K562 (cell line): Measurements from ENCODE around the gene NEK1. TPM values are rescaled to one million over a fixed set of nuclear protein-coding genes. Genes with fewer than 3 reads are reported as not detected.
A peak's percentile ranks its signal among the peaks of the same experiment; 100 is the strongest.

Experiments used
- ATAC-seq: fragments of 200-7000 bp; cut with Tn5 transposase; 3 replicates; pipeline ENCODE4 v1.9.1; 2020; ENCODE audit warnings: moderate library complexity
- BruUV-seq: library from RNA; stranded (reverse); fragments of 400-500 nt; replicated peaks from 2 replicates; lab custom pipeline; 2021; lab: Mats Ljungman, UMichigan
- CTCF ChIA-PET: fragments of 300-600 bp; formaldehyde crosslinking; extraction: SDS; loops from one replicate; lab custom pipeline; 2021; ENCODE audit warnings: low intra/inter-chr PET ratio; lab: Yijun Ruan, JAX
- POLR2A ChIA-PET: fragments of 300-600, 350-650 bp; sonication (Branson Sonifier 250); formaldehyde crosslinking; extraction: SDS; loops from one replicate; lab custom pipeline; 2021; ENCODE audit warnings: antibody characterized with exemption, inconsistent platforms; lab: Yijun Ruan, JAX
- DNase-seq, 4 experiments: peaks; one replicate each; pipeline versions ENCODE4 v3.0.0 to v3.0.0-alpha.2; 2011 to 2018; ENCODE audit warnings: low spot score in 3 of 4, mixed read lengths in 3 of 4; ENCODE audit errors: extremely low read depth in 1 of 4
- FAIRE-seq: peaks from 2 replicates; lab custom pipeline; 2011; peaks lifted over from hg19 to GRCh38; lab: Jason Lieb, UNC
- H2AFZ ChIP-seq: 2 replicates; pipeline ENCODE4 v1.6.0; 2011; ENCODE audit warnings: low read depth, low read length, control low read depth, inconsistent platforms
- H3K27ac ChIP-seq: fragments of 200-600 bp; 3 replicates; pipeline ENCODE4 v1.8.0; 2011; ENCODE audit warnings: low read depth, mild to moderate bottlenecking, control low read depth, inconsistent platforms, low read length, moderate library complexity, mixed read lengths; ENCODE audit errors: extremely low read depth
- H3K27me3 ChIP-seq, 2 experiments: fragments of 300-600 bp in 1 of 2; 2 replicates in 1 of 2; 3 replicates in 1 of 2; pipeline versions ENCODE4 v1.6.0 to v1.8.0; 2011; ENCODE audit warnings: inconsistent platforms in 2 of 2, low read length in 2 of 2, mild to moderate bottlenecking in 1 of 2, mixed read lengths in 1 of 2, moderate library complexity in 1 of 2; ENCODE audit not compliant: control insufficient read depth in 2 of 2, insufficient read depth in 2 of 2
- H3K36me3 ChIP-seq: fragments of 300-600 bp; 3 replicates; pipeline ENCODE4 v1.8.0; 2011; ENCODE audit warnings: mild to moderate bottlenecking, low read length, inconsistent platforms; ENCODE audit not compliant: control insufficient read depth, insufficient read depth
- H3K4me1 ChIP-seq, 2 experiments: fragments of 200-600 bp in 1 of 2; replicated peaks in 1 of 2; 2 replicates in 1 of 2; 3 replicates in 1 of 2; pipeline versions ENCODE4 v1.5.1 to v1.8.0; 2011; ENCODE audit warnings: inconsistent platforms in 2 of 2, low read length in 2 of 2, mild to moderate bottlenecking in 1 of 2, mixed read lengths in 1 of 2, moderate library complexity in 1 of 2; ENCODE audit not compliant: control insufficient read depth in 2 of 2, insufficient read depth in 2 of 2
- H3K4me2 ChIP-seq: 2 replicates; pipeline ENCODE4 v1.6.1; 2011; ENCODE audit warnings: low read length, control low read depth, inconsistent platforms, mixed read lengths; ENCODE audit not compliant: insufficient read depth
- H3K4me3 ChIP-seq: fragments of 200-600 bp; sonication (generic), shearing (Covaris generic); 2 replicates; pipeline ENCODE4 v1.5.1; 2016; ENCODE audit warnings: control low read depth, inconsistent platforms
- H3K79me2 ChIP-seq: fragments of 200-600 bp; 3 replicates; pipeline ENCODE4 v1.8.0; 2011; ENCODE audit warnings: low read length, inconsistent platforms; ENCODE audit not compliant: control insufficient read depth, insufficient read depth
- H3K9ac ChIP-seq, 2 experiments: 2 replicates each; pipeline versions ENCODE4 v1.6.0 to v1.6.1; 2011; ENCODE audit warnings: low read depth in 2 of 2, low read length in 2 of 2, control low read depth in 1 of 2, inconsistent platforms in 1 of 2, mild to moderate bottlenecking in 1 of 2, mixed read lengths in 1 of 2; ENCODE audit not compliant: insufficient read depth in 1 of 2
- H3K9me1 ChIP-seq: one replicate; pipeline ENCODE4 v1.6.0; 2011; ENCODE audit warnings: inconsistent platforms, mild to moderate bottlenecking, low read length, moderate library complexity; ENCODE audit not compliant: control insufficient read depth, insufficient read depth
- H3K9me3 ChIP-seq: replicated peaks from 2 replicates; pipeline ENCODE4 v1.5.1; 2011; ENCODE audit warnings: low read depth, low read length, inconsistent platforms; ENCODE audit not compliant: control insufficient read depth, insufficient read depth
- H4K20me1 ChIP-seq: replicated peaks from 2 replicates; pipeline ENCODE4 v1.6.1; 2011; ENCODE audit warnings: low read length, inconsistent platforms, mixed read lengths; ENCODE audit not compliant: control insufficient read depth, insufficient read depth
- BACH1 ChIP-seq: fragments of 200-800 bp; sonication (Bioruptor generic); IDR thresholded peaks from 2 replicates; pipeline ENCODE4 v1.6.1; 2016; ENCODE audit warnings: missing genetic modification characterization, missing compliant biosample characterization
- CEBPB ChIP-seq: fragments of 450-650 bp; IDR thresholded peaks from 2 replicates; pipeline ENCODE4 v1.6.1; 2016; ENCODE audit warnings: missing genetic modification characterization, missing compliant biosample characterization
- FOXK2 ChIP-seq, 2 experiments: fragments of 450-650 bp; IDR thresholded peaks in 1 of 2; conservative IDR thresholded peaks in 1 of 2; 2 replicates each; pipeline ENCODE4 v1.6.1; 2016; ENCODE audit warnings: low read depth in 2 of 2, mild to moderate bottlenecking in 1 of 2
- KAT8 ChIP-seq: fragments of 450-650 bp; IDR thresholded peaks from 2 replicates; pipeline ENCODE4 v1.6.1; 2016; ENCODE audit warnings: low read depth, mild to moderate bottlenecking
- NR2C1 ChIP-seq, 2 experiments: fragments of 450-650 bp; IDR thresholded peaks; 2 replicates each; pipeline ENCODE4 v1.6.1; 2017; ENCODE audit warnings: mild to moderate bottlenecking in 2 of 2, antibody characterized with exemption in 1 of 2, inconsistent platforms in 1 of 2, missing compliant biosample characterization in 1 of 2, missing genetic modification characterization in 1 of 2
- PHF8 ChIP-seq: fragments of 200-600 bp; sonication (generic); IDR thresholded peaks from 2 replicates; pipeline ENCODE4 v1.6.1; 2012; ENCODE audit warnings: mixed run types, mild to moderate bottlenecking, inconsistent platforms, low read length, moderate library complexity, borderline replicate concordance
- ZFPM2 ChIP-seq: fragments of 250-450 bp; sonication (Bioruptor Pico); IDR thresholded peaks from 2 replicates; pipeline ENCODE4 v1.5.1; 2022; ENCODE audit warnings: mild to moderate bottlenecking
- ZNF445 ChIP-seq: fragments of 250-450 bp; sonication (Bioruptor Pico); IDR thresholded peaks from 2 replicates; pipeline ENCODE4 v1.4.0; 2020; ENCODE audit warnings: low read depth, mild to moderate bottlenecking, moderate library complexity
- ZNF699 ChIP-seq: fragments of 250-450 bp; sonication (Bioruptor Pico); IDR thresholded peaks from 2 replicates; pipeline ENCODE4 v1.8.0; 2021; ENCODE audit warnings: mild to moderate bottlenecking, moderate library complexity; ENCODE audit not compliant: insufficient replicate concordance
- WGBS: fragments of 100-300 bp; shearing (Covaris generic); methylation state at CpG from one replicate; pipeline ENCODE4 v1.1.6; 2016; ENCODE audit warnings: low coverage, mixed read lengths; ENCODE audit not compliant: insufficient coverage; ENCODE audit errors: missing lambda C conversion rate; 5-methylcytosine and 5-hydroxymethylcytosine counted together
- in situ Hi-C: fragments of 300-500 bp; cut with MboI; formaldehyde crosslinking; loops from 4 replicates; pipeline ENCODE4 v1.15.0; 2018; ENCODE audit warnings: inconsistent platforms, mixed read lengths
- intact Hi-C: fragments of 100-400 bp; cut with micrococcal nuclease; formaldehyde crosslinking; loops from 2 replicates; pipeline ENCODE4 v1.14.2; 2022
- polyA plus RNA-seq, 8 experiments: library from polyadenylated mRNA; depleted of rRNA in 4 of 8; stranded (reverse) in 5 of 8; unstranded in 3 of 8; fragments of >200 nt; fragmentation: Nextera tagmentation in 2 of 8; fragmentation: Illumina TruSeq in 1 of 8; extraction: Ambion mirVana in 2 of 8; extraction: Trizol in 1 of 8; gene quantifications; 2 replicates each; pipeline versions ENCODE4 v1.2.1 to v1.2.3, GENCODE V29; 2011 to 2014; ENCODE audit warnings: inconsistent platforms in 1 of 8, missing spikeins in 1 of 8
- total RNA-seq, 7 experiments: library from RNA; depleted of rRNA in 6 of 7; stranded (reverse); fragments of >200 nt in 6 of 7; fragmentation: Illumina TruSeq in 2 of 7; extraction: Trizol in 2 of 7; gene quantifications; 2 replicates each; pipeline versions ENCODE4 v1.2.1 to v1.2.3, GENCODE V29; 2011 to 2021; ENCODE audit warnings: low replicate concordance in 1 of 7
- TF ChIP-seq, protein P1 (sequence below): fragments of 450-650 bp; IDR thresholded peaks from 2 replicates; pipeline ENCODE4 v1.6.1; 2018; ENCODE audit warnings: mild to moderate bottlenecking, low read depth; ENCODE audit not compliant: partially characterized antibody
- TF ChIP-seq, protein P2 (sequence below), 2 experiments: IDR thresholded peaks in 1 of 2; conservative IDR thresholded peaks in 1 of 2; 2 replicates each; pipeline ENCODE4 v1.6.1; 2016; ENCODE audit warnings: low read depth in 2 of 2, mild to moderate bottlenecking in 1 of 2, missing compliant biosample characterization in 1 of 2, missing genetic modification characterization in 1 of 2, moderate library complexity in 1 of 2
- TF ChIP-seq, protein P3 (sequence below): fragments of 250-450 bp; sonication (Bioruptor Pico); IDR thresholded peaks from 2 replicates; pipeline ENCODE4 v1.5.0; 2020; ENCODE audit warnings: mild to moderate bottlenecking, borderline replicate concordance

Gene NEK1
- total and polyA plus RNA-seq, 9 of the 15 experiments (the other 6 are each of a cell fraction or from before 2014, with no cell fraction given), result 6.2 to 15.7 (median 10.3) TPM

DNA sequence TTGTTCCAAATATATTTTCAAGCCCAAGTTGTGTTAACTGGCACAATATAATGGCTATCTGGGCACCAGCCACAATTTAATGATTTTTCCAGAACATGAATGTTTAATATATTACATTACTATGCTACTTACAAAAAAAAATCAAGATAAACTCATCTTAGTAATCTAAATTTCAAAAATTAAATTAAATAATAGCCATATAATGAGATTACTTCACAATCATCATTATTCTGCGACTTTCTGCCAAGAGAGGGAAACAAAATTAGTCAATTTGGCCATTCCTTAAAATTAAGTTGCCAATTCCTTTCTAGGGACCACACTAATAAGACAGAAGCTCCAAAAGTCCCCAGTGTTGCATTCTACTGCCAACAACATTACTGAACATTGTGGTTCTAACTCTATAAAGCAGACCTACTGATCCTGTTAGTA is 7.5 kb downstream of the NEK1 start (continued):
- TF ChIP-seq BACH1 (tag), result peak; percentile 54; the same call in 1 of the 2 replicates
- TF ChIP-seq PHF8, result no peak
- no peak for TF ChIP-seq ZFPM2 (CRISPR knock-in tag)
- TF ChIP-seq, protein P1, sequence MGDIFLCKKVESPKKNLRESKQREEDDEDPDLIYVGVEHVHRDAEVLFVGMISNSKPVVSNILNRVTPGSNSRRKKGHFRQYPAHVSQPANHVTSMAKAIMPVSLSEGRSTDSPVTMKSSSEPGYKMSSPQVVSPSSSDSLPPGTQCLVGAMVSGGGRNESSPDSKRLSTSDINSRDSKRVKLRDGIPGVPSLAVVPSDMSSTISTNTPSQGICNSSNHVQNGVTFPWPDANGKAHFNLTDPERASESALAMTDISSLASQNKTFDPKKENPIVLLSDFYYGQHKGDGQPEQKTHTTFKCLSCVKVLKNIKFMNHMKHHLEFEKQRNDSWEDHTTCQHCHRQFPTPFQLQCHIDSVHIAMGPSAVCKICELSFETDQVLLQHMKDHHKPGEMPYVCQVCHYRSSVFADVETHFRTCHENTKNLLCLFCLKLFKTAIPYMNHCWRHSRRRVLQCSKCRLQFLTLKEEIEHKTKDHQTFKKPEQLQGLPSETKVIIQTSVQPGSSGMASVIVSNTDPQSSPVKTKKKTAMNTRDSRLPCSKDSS, result no peak

DNA sequence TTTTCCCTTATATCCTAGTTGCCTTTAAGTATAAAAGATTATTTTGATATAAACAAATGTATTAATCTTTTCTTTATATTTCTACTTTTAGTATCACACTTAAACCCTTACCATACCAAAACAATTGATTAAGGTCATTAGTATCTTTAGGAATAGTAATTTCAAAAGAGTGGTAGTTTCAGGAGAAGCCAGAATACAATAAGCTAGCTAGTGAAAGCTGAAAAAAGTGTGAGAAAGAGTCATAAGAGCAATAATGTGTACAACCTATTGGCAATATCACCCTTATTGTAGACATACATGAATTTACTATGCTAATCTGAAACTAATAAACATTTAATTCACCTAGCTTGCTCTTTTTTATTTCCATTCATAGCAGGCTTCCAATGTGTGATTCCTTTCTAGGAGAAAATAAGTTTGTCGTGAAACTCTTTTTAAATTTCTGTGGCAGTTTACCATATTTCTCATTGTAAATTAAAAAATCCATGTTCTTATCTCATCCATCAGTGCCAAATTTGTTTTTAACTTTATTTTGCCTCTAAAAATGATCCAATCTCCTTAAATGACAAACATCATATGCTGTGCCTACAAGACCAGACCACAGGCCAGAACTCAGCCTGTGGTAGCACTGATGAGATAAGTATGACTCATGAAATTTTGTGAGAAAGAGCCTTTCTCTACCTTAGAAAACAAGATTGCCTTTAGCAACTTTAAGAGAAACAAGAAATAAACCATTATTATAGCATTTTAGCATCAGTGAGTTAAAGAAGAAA is 8.1 kb downstream of the NEK1 start:
- peak overlapping the region; percentile 7; the same call in 1 of the 2 replicates for H3K4me2 ChIP-seq
- peak overlapping the region; percentile 79; the same call in 2 of the 3 replicates for H3K27ac ChIP-seq
- peak; percentile 91 for ATAC-seq
- H3K9ac ChIP-seq, result peak overlapping the region in 1 of 2 experiments; percentile 70; a peak in 2 of 4 replicates
- H3K9me1 ChIP-seq, result no peaks in the 10 kb centered on the region
- H3K4me3 ChIP-seq, result no peak overlapping the region
- H3K27me3 ChIP-seq, result no peaks in the 10 kb centered on the region
- peaks cover 0 to 17% of the 10 kb centered on the region in 2 experiments; a peak in 3 of 5 replicates for H3K4me1 ChIP-seq
- no peak overlapping the region; the same call in 1 of the 2 replicates for H2AFZ ChIP-seq
- intact Hi-C loops, result no loop called here
- no TSS peak for BruUV-seq
- H3K9me3 ChIP-seq, result no peaks in the 10 kb centered on the region
- H4K20me1 ChIP-seq, result no peaks in the 10 kb centered on the region
- peak; percentile 52 to 82 (median 65) for DNase-seq
- in situ Hi-C loops, result loop anchor here (25.0 kb wide), 1 partner anchor 433 kb away; the partner anchor contains the start of gene MFAP3L
- ChIA-PET CTCF (no interaction called here), POLR2A (no interaction called here)
- WGBS, result 8% methylated on average over 1 of the region's 1 CpG
- H3K36me3 ChIP-seq, result peaks cover 39% of the 10 kb centered on the region
- peaks cover 62% of the 10 kb centered on the region for H3K79me2 ChIP-seq
- FAIRE-seq, result peak; percentile 95
- TF ChIP-seq ZNF699, result no peak
- TF ChIP-seq, protein P2, sequence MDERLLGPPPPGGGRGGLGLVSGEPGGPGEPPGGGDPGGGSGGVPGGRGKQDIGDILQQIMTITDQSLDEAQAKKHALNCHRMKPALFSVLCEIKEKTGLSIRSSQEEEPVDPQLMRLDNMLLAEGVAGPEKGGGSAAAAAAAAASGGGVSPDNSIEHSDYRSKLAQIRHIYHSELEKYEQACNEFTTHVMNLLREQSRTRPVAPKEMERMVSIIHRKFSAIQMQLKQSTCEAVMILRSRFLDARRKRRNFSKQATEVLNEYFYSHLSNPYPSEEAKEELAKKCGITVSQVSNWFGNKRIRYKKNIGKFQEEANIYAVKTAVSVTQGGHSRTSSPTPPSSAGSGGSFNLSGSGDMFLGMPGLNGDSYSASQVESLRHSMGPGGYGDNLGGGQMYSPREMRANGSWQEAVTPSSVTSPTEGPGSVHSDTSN (CRISPR knock-in tag; IDR thresholded peaks at IDR 0.05; ENCODE audit: low read depth), result no peak
- TF ChIP-seq, protein P2 (tag; conservative IDR thresholded peaks at IDR 0.05; ENCODE audit: low read depth), result no peak
- TF ChIP-seq ZNF445, result no peak
- no peak for TF ChIP-seq KAT8
- no peak for TF ChIP-seq FOXK2 (conservative IDR thresholded peaks at IDR 0.05 in 1 of 2, IDR thresholded peaks at IDR 0.05 in 1 of 2; ENCODE audit: low read depth in 2 of 2)
- TF ChIP-seq, protein P3, sequence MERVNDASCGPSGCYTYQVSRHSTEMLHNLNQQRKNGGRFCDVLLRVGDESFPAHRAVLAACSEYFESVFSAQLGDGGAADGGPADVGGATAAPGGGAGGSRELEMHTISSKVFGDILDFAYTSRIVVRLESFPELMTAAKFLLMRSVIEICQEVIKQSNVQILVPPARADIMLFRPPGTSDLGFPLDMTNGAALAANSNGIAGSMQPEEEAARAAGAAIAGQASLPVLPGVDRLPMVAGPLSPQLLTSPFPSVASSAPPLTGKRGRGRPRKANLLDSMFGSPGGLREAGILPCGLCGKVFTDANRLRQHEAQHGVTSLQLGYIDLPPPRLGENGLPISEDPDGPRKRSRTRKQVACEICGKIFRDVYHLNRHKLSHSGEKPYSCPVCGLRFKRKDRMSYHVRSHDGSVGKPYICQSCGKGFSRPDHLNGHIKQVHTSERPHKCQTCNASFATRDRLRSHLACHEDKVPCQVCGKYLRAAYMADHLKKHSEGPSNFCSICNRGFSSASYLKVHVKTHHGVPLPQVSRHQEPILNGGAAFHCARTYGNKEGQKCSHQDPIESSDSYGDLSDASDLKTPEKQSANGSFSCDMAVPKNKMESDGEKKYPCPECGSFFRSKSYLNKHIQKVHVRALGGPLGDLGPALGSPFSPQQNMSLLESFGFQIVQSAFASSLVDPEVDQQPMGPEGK (CRISPR knock-in tag), result no peak
- TF ChIP-seq CEBPB, result no peak
- no peak for TF ChIP-seq NR2C1 (IDR thresholded peaks at IDR 0.05)
- TF ChIP-seq NR2C1 (tag; IDR thresholded peaks at IDR 0.05), result no peak
